ENCODE results near the gene PCDH9.

Gene PCDH9

DNA sequence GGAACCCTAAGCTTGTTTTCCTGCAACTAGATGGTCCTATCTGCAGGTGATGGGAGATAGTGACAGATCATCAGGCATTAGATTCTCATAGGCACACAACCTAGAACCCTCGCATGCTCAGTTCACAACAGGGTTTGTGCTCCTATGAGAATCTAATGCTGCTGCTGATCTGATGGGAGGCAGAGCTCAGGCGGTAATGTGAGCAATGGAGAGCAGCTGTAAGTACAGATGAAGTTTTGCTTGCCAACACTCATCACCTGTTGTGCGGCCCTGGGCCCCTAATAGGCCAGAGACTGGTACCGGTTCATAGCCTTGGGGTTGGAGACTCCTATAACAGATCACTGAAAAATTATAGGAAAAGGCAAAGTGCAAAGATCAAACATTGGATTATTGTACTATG, 267.2 kb downstream of the PCDH9 start:
- no peak for DNase-seq

DNA sequence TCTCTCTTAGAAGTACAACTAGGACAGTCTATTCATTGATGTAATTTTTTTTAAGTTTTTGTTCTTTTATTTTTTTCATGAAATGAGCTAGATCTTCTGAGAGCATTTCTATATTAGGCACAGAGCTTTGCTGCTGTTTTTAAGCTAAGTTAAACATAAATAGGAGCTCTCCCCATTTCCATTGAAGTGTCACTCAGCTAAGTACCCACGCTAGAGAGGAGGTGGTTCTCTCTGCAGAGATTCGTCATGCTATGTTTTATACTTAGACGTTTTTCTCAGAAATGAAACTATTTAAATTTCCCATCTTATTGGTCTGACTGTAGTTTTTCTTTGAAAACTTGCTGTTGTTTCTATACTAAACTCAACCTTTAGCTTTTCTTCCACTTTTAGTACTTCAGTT, 271.5 kb downstream of the PCDH9 start:
- no peak for DNase-seq

DNA sequence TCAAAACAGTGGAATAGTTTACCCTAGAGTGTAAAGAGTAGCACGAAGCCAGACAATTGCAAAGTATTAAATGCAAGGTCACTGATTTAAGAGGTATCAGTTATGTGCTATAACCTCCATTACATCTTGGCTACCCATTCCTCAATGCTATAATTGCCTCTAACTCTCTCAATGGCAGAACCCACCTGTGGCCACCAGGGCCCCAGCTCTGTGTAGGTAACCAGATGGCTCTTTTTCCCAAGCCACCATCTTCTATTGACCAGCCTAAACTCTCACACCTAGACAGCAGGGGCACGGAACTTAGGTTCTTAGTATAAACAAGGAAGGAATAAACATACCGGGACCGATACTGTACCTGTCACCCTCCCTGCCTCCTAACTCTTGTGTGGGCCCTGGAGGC, 277.6 kb downstream of the PCDH9 start:
- DNase-seq, result no peak

DNA sequence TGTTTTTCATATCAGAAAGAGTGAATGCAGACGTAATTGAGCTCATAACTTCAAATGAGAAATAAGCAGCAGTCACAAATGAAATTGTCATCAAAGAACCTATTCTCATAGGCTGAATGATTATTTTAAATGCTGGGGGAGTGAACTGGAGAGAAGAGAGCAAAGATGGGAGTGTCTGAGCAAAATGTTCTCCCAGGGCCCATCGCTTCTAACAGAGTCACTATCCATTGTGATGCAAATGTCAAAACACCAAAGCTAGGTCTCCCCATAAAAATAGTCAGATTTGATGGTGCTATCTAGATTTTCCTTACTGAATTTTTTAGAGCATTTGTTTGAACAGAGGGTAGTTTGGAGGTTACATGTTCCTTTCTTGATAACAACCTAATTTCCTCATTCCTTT, 278.7 kb downstream of the PCDH9 start:
- DNase-seq, result no peak

DNA sequence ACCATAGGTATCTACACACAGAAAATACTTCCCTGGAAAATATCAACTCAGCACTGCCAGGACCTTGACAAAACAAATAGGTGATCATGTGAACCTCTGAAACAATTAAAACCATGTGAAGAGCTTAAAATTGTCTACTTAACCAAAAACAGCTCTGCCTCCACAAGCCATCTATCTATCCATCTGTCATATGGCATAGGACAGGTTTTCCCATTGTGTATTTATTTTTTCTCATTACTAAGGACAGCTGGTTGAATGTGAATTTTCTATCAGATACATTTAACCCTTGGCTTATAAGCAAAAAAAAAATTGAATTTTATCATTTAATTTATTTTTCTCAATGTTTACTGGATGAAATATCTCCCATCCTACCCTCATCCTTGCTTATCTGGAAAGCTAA, 279.5 kb downstream of the PCDH9 start:
- DNase-seq, result no peak

DNA sequence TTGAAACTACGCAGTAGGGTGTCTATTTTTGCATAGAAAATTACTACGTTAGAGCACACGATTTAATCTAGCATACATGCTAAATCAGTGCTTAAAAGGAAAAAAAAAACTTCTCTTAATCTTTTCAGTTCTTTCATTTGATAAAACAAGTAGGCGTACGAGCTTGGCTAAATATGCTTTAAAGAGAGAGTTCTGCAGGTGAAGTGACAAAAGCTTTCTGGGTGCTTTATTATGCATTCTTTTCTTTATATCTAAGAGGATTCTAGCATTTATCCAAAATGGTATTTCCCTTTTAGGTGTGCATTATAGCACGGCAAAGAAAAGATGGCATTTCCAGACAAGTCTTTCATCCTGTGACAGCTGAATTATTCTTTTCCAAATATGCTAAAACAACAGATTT, 281.2 kb downstream of the PCDH9 start:
- no peak for DNase-seq

DNA sequence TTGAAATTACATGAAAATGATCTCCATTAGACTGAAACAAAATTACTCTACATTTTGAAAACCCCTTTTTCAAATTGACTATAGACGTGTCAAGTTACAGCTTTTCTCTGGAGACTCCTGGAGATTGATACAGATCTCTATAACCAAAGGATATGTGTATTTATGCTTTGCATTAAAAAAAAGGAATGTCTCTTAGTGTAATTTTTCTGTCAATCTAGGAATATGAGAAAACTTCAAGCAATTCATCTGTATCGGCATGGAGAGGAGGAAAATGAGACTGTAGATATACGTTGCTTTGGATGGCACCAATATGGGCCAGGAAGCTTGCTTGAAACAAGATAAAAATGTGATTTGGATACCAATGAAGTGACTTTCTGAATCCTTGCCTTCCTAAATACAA, 286.6 kb downstream of the PCDH9 start:
- DNase-seq, result no peak

DNA sequence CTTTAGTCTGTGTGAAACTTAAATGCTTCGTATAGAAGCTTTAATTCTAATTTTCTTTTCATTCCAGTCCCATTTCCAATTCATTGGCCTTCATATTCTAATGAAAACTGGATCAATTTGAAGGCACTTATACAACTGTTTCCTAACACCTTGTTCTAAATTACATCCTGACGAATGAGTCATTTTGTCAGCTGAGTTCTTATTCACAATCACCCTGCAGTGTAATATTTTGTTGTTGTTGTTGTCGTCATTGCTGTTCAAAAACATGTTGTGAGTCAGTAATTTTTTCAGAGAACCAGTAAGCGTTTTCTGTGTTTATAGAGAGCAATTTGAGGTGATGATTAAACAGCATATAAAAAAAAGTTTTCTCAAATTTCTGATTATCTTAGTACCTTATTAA, 290.0 kb downstream of the PCDH9 start:
- DNase-seq, result no peak

DNA sequence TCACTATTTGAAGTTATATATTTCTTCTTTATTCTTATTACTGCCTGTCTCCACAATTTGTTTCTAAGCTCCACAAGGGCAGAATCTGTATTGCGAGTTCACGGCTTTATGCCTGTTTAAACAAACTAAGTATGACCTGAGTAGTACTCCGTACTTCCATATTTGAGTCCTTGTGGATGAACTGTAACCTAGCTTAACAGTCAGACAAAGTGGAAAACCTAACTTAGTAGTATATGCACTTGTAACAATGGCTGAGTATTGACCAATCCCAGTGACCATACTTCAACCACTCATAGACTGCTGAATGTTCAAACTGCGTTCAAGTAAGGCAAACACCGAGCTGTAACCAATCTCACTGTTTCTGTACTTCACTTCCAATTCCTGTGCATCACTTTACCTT, 292.7 kb downstream of the PCDH9 start:
- no peak for DNase-seq

DNA sequence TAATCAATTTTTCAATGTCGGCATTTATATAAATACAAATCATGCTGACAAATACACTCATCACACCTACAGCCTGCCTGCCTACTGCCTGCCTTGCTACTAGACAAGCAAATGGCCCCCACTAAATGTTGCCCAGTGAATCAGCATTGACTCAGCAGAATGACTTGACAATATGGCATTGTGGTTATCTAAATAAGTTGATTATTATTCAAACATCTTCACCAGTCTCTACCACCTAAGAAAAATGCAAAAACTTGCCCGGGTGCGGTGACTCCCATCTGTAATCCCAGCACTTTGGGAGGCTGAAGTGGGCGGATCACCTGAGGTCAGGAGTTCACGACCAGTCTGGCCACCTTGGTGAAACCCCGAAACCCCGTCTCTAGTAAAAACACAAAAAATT, 296.1 kb downstream of the PCDH9 start:
- peak; percentile 28 for DNase-seq

DNA sequence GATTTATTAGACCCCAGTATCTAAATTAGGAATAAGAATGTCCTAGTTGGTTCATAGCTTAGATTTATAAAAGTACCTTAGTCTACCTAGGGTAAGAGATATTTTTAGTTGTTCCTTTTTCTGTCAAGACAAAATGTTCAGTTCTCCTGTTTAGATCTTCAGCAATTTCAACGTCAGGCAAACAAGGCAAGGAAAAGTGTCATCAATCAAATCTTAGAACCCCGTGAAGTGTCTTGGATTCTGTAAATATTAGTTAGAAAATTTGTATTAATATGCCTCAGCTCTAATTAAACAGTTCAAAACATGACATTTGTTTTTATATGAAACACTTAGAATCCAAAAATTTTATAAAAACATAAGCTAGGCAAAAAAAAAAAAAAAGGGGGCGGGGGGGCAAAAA, 296.6 kb downstream of the PCDH9 start:
- no peak for DNase-seq

DNA sequence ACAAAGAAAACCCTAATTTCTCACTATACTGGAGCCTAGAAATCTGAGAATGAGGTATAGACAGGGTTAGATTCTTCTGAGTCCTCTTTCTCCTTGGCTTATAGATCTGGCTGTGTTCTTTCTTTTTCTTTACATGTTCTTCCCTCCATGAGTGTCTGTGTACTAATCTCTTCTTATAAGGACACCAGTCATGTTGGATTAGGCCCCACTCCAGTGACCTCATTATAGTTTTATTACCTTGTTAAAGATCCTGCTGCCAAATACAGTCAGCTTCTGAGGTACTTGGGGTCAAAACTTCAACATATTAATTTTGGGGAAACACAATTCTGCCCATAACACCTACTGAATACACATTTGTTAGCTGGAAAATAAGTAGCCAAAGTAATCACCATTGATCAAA, 302.6 kb downstream of the PCDH9 start:
- no peak for DNase-seq

DNA sequence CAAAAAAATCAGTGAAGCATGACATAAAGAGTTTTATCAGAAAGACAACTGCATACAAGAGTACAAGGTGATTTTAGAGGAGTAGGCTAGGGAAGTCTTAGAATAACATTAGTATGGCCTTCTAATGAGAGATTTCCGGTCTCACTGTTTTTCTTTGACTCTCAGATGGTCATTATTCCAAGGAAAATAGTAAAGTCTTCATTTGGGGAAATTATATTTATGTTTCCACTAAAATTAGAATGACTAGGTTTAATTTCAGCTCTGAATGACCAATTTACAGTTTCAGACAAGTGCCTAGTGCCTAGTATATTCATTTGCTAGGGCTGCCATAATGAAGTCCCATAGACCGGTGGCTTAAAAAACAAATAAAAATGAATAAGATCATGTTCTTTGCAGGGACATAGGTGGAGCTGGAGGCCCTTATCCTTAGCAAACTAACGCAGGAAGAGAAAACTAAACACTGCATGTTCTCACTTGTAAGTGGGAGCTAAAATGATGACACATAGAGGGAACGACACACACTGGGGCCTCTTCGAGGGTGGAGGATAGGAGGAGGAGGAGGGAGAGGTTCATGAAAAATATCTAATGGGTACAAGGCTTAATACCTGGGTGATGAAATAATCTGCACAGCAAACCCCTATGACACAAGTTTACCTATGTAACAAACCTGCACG, 303.1 kb downstream of the PCDH9 start:
- no peak for DNase-seq

DNA sequence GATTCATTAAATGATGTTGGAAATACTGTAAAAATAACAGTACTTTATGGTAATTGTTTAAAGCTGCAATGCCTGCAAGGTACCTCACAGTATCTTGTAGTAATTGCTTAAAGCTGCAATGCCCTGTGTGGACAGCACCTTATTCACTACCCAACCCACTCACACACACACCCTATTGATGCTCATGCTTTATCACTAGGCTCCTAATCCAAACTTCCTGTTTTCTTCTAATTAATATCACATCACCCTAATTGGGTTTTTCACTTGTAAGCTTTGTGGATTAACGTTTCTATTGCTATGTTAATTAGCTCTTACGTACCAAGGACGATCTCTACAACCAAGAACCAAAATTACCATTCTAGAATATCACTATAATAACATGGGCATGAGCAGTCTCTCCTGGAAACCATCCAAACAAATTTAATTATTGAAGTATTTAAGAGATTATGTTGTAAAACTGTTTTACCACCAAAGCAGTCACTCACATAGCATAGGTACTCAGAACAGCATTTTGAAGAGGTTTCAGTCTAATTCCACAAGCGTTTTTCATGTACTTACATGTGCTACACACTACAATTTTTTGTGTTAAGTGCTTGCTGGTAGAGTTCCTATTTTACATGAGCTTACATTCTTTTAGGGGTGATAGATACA, 303.8 kb downstream of the PCDH9 start:
- no peak for DNase-seq

DNA sequence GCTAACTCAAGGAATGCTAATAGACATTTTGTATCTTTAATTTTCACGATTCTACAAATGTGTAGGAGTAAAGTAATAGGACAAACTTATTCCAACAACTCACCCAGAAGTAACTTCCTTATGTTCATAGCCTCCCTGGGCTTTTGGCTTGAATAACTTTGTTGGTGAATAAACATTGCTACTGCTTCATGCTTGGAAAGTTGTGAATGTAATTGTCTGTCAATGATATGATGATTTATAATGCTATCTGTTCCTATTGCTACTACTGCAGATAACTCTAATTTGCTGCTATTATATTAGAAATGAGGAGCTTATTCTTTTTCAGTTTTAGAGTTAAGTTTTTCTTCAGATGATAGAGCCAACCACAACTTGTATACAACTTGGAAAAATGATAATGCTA, 307.7 kb downstream of the PCDH9 start:
- no peak for DNase-seq

DNA sequence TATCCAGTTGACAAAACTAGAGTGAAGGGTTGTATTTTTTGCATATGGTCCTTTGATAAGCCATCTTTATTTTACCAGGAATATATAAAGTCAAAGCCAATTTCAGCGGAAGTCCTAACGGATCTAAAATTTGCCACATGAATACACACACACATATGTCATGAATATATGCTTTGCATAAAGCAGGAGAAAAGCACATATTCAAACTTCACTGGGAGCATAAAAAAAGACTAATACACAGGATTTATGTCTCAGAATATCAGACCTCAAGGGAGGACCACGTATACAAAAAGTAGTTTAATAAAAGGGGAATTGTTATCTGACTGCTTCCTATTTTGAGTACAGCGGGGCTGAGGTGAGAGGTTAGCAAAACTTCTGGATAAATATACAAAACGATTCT, 308.7 kb downstream of the PCDH9 start:
- DNase-seq, result no peak

DNA sequence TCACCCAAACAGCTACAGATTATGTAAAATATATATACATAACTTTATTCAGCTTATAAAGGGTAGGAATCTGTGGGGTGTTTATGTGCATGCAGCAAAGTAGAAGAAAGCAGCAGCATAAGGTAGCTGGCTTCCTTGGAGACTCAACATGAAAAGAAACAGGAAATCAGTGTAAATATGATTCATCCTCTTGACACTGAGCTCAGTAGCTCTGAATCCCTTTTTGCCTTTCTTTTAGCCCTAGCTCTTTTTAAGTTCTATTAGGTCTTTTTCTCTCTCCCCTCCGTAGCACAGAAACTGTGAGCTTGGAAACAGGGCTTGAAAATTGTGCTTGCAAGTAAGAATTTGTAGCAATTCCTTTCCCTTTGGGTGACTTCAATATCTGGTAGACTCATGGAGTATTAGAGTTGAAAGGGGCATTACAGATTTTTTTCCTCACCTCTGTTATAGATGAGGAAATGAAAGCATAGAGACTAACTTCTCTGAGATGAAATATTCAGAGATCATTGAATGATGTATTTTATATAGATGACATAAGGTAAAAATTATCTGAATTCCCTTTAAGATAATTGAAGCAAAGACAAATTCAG, 314.4 kb downstream of the PCDH9 start:
- DNase-seq, result no peak

DNA sequence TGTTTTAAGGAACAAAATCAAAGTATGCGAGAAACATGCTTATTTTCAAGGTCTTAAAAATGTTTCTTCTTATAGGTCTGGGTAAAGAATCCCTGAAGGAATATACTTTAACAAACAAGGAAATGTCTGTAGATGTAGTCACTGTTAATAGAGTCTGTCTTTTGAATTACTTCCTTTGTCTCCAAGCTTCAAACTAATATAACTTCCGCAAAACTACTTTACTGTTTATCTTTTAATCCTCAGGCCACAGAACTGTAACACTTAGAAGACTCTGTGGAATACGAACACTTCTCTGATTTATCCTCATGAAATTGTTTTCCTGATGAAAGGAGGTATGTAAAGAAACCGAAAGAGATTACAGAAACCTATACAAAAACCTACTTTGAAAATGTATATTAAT, 316.0 kb downstream of the PCDH9 start:
- peak; percentile 58 for DNase-seq

DNA sequence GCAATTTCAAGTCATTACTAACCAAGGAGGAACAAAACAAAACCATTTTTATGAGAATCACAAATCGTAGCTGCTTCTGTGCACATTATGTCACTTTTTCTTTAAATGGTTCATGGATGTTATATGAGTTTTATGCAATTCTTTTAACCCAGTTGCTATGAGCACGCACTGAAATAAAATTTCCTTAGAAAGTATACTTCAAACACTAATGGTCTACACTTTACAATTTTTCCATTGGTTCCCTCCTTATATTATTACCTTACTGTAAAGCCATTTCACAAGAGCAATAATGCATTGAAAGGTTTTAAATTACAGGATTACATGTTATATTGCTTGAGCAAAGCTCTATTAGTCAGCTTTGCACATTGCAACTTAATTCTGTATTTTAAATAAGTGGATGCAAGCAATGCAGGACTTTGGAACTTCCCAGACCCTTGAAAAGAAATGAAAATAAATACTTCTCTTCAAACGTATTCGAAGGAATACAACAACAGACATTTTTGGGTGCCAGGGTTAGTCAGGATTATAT, 318.7 kb downstream of the PCDH9 start:
- DNase-seq, result no peak

DNA sequence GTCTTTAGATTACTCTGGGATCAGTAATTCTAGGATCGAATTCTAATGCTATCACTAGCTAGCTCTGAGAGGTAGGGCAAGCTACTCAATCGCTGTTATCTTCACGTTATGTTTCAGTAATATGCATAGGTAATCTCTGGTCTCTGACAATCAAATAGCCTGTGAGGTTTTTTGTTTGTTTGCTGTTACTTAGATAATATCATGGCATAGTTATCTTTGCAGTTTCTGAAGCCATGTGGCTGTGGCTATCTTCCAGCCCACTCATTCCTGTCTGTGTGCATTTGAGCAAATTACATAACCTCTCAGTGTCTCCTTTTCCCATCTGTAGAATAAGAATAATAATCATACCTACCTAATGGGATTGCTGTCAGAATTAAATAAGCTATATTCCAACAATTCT, 330.2 kb downstream of the PCDH9 start:
- DNase-seq, result no peak

DNA sequence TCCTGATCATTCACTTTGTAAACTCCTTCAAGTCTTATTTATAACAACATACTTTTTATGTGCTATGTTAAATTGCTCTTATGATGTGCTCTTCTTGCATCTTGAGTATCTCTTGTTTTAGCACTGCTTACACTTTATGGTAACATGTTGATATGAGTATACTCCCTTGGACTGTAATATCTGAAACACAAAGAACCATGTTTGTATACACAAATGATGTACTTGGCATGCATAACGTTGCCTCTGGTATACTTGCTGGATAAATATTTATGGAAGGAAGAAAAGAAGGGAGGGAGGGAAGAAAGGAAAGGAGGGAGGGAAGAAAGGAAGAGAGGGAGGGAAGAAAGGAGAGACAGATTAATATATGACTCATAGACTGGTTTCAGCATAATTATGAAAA, 333.2 kb downstream of the PCDH9 start:
- no peak for DNase-seq

DNA sequence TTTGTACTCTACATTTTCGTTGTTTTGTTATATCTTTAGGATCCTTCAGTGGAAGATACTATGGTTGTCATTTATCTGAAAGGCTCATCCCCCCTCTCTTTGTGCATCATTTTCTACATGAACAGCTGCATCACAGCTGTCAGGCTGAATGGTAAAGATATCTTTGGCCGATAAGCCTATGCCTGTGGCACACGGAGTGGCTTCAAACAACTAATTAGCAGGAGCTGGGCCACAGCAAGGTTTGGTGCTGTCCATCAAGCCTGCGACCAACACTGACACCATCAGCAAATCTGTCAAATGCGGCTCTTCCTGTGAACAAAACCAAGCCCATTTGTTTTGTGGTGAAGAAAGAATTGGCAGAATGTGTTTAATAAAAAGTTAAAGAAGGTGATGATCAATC, 334.4 kb downstream of the PCDH9 start:
- no peak for DNase-seq

DNA sequence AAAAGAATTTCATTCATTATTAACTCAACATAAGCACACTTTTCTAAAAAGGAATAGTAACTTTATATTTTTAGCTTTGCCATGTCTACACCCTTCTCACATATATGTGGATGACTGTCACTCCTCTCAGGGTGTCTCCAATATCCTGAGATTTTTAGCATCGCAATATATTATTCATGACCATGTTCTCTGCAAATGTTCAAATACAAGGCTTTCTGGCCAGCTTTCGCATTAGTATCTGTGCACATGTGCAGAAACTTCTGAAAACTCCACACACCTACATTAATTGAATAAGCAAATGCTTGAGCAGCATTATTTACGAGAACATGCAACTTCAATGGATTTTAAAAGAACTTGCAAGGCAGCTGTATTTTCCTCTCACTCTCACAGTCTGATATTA, 334.8 kb downstream of the PCDH9 start:
- DNase-seq, result no peak

DNA sequence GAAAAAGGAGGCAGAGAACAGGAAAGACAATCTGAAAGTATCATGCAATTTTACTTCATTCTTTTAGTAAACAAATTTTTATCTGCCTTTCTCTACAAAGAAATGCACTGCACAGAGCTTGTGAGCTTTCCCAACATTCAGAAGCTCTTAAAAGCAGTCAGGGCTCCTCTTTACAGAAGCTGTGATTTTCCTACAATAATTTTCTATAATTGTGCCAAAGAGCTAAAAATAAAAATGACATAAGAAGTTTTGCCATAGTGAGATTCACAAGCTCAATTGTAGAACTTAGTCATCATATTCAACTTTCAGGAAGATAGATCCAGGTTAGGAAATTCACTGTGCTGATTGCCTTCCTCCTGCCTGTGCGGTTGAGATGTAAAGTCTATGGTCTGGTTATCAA, 341.4 kb downstream of the PCDH9 start:
- DNase-seq, result no peak

DNA sequence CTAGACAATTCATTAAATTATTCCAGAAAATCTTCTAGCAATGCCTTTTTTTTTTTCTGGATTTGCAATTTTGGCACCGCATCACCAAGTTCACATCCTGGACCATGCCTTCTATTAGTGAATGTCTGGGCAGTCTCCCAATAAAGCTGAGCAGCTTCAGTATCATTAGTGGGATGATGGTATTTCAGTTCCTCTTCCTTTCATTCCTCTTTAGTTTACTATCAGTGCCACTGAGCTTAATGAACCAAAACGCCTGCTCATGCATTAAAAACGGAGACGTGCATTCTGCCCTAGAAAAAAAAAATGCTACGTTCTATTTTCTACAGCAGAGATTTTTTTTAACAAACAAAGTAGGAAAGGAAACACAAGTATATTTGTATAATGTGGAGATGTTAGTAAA, 343.0 kb downstream of the PCDH9 start:
- no peak for DNase-seq

All from OCI-M1 (cell line).